Measurements from ENCODE around the gene SLC39A12.

SLC39A12 gene

DNA sequence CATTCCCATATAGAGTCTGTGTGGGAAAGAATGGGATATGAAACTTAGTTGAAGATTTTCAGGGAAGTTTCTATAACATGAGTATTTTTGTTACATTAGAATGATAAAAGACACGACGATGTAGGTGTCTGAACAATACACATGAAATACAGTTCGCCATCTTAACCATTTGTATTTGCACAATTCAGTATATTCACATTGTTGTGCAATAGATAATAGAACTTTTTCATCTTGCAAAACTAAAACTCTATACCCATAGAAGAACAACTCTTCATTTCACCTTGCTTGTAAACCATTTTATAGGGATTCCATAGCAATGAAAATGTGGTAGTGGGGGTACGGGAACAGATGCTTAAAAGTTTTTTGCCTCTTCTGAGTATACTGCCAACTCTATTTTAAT lies 32.8 kb downstream of the SLC39A12 start:
- TF ChIP-seq, protein P1, sequence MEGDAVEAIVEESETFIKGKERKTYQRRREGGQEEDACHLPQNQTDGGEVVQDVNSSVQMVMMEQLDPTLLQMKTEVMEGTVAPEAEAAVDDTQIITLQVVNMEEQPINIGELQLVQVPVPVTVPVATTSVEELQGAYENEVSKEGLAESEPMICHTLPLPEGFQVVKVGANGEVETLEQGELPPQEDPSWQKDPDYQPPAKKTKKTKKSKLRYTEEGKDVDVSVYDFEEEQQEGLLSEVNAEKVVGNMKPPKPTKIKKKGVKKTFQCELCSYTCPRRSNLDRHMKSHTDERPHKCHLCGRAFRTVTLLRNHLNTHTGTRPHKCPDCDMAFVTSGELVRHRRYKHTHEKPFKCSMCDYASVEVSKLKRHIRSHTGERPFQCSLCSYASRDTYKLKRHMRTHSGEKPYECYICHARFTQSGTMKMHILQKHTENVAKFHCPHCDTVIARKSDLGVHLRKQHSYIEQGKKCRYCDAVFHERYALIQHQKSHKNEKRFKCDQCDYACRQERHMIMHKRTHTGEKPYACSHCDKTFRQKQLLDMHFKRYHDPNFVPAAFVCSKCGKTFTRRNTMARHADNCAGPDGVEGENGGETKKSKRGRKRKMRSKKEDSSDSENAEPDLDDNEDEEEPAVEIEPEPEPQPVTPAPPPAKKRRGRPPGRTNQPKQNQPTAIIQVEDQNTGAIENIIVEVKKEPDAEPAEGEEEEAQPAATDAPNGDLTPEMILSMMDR (IDR thresholded peaks at IDR 0.05; ENCODE audit: borderline replicate concordance, insufficient read depth, low read depth, low read length) = no peak
- no peak overlapping the region for H3K4me3 ChIP-seq (ENCODE audit: low read depth, low read length)

DNA sequence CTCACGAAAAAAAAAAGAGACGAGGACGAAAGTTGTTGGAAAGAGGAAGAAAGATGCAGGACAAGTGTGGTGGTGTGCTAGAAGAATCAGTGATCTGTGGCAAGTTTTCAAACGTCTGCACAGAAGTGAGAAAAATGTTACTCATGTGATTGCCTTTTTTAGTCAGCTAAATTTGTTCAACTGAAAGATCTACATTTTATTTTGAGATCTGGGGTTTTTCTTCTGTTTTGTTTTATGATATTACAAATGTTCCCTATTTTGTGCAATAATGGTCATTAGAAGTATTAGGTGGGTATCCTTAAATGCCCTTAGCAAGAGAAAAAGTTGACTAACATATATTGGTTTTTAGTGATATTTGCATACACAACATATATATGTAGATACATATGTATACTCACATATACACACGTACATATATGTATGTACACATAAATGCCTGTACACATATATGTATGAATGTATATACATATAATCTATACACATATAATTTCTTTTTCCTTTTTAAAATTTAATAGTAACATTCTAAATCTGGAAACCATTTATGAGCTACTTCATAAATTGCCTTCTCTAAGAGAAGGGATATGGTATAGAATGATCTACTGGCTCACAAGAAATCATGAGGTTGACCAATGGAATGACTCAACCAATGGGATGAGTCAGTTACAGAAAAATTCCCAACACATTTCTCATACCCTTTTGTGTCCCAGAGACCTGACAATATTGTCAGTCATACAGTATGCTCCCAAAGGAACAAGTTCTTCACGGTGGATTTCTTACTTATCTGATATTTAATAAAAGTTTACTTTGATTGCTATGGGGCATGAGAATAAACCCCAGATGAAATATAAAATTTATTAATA lies 38.4 kb downstream of the SLC39A12 start:
- H3K4me3 ChIP-seq (ENCODE audit: low read depth, low read length) = no peak overlapping the region
- TF ChIP-seq, protein P1 (IDR thresholded peaks at IDR 0.05; ENCODE audit: borderline replicate concordance, insufficient read depth, low read depth, low read length) = no peak

DNA sequence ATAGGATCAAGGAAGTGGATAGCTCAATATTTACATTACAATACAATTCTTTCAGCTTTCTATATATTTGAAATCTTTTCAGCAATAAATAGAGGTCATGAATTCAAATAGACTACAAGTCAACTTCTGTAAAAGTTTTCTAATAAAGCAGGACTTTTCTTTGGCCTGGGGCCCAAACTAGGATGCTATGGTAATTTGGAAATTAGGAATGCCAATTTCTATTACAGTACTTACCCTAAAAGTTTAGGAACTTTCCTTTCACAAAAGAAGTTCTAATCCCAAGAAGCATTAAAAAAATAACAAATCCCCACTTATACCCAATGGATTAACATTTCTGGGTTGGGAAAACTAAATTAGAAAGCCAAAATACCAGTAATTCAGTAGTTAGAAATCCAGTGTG lies 40.5 kb downstream of the SLC39A12 start:
- no peak overlapping the region for H3K4me3 ChIP-seq (ENCODE audit: low read depth, low read length)

DNA sequence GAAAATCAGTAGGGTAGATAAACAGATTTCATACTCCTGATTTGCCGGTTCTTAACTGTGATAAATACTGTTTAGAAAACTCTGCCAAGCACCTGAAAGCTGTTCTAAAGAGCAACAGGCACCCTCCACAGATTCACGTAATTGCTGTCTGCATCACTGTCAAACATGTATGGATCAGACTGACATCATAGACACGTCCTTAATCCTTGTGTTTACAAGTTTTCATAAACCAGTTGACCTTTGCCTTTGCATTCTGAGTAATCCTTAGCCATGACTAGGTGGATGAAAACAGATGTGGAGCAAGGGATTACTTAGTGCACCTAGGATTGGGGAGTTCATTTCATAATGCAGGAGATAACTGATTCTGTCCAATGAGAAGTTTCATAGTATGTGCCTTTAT lies 41.6 kb downstream of the SLC39A12 start:
- no peak overlapping the region for H3K4me3 ChIP-seq (ENCODE audit: low read depth, low read length)
- TF ChIP-seq, protein P1 (IDR thresholded peaks at IDR 0.05; ENCODE audit: borderline replicate concordance, insufficient read depth, low read depth, low read length) = no peak

More for the DNA sequence above, 40.5 kb downstream of the SLC39A12 start:
- TF ChIP-seq, protein P1 (IDR thresholded peaks at IDR 0.05; ENCODE audit: borderline replicate concordance, insufficient read depth, low read depth, low read length) = no peak

DNA sequence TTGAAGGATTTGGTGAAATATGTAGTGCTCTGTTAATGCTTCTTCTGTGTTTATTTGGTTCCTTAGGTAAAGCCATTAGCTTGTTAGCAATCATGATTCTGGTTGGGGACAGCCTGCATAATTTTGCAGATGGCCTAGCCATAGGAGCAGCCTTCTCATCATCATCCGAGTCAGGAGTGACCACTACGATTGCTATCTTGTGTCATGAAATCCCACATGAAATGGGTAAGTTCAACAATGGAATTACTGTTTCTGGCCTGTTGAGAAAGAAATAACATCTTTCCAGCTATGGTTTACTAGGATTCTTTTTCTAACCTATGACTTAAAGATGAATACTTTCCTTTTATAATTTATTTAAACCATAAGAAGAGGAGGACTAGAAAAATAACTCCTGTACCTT lies 48.9 kb downstream of the SLC39A12 start:
- TF ChIP-seq, protein P1 (IDR thresholded peaks at IDR 0.05; ENCODE audit: borderline replicate concordance, insufficient read depth, low read depth, low read length) = no peak
- no peak overlapping the region for H3K4me3 ChIP-seq (ENCODE audit: low read depth, low read length)

DNA sequence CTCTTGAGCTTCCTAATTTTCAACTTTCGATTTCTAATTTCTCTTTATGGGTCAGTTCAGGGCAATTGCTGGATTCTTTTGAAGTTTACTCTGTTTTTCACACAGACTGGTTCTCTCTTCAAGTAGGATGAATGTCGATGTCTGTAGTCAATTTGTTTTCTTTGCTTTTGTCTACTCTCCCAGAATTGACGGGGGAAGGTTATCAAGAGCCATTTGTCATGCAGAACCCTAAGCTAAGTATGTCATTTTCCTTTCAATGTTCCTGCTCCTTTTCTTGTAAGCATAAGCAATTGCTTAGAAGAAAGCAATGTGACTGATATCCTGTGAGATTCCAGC lies 53.7 kb downstream of the SLC39A12 start:
- no peak overlapping the region for H3K4me3 ChIP-seq (ENCODE audit: low read depth, low read length)
- TF ChIP-seq, protein P1 (IDR thresholded peaks at IDR 0.05; ENCODE audit: borderline replicate concordance, insufficient read depth, low read depth, low read length) = no peak

DNA sequence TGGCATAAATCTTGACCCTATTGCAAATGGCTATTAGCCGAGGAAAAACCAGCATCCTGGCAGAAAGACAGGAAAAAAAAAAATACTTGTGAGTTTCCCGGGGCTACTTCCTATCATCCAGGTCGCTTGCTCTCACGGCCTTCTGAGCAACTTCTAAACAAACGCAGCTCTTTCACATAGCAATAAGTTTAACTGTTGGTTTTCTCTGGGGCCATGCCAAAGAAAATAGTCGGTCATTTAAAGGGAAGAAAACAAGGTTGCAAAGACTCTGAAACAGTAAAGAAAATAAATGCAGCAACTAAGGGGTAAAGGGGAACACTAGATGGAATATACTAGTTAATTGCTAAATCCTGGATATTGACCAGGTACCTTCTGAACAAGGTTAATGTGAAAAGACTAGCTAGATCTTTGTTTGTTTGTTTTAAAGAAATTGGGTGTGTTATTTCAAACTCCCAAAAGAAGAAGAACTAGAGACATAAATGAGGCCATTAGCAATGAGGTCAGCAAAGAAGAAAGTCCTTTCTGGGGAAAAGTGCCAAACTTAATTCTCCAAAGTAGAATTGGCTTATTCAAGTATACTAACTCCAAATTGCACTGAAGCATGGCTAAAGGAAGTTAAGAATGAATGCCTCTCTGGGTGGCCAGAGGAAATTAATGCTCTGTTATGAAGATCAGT lies 54.2 kb downstream of the SLC39A12 start:
- H3K4me3 ChIP-seq (ENCODE audit: low read depth, low read length) = no peak overlapping the region
- TF ChIP-seq, protein P1 (IDR thresholded peaks at IDR 0.05; ENCODE audit: borderline replicate concordance, insufficient read depth, low read depth, low read length) = no peak

Measured in GM12875 (cell line).